SH-SY5Y (cell line): ENCODE data around the gene CLUH.

ENCODE experiments used
- GATA2 ChIP-seq: IDR thresholded peaks from 2 replicates; pipeline ENCODE4 v1.6.1; 2011; ENCODE audit warnings: mild to moderate bottlenecking, low read depth, low read length
- GATA3 ChIP-seq: IDR thresholded peaks from 2 replicates; pipeline ENCODE4 v1.6.1; 2011; ENCODE audit warnings: low read depth, mild to moderate bottlenecking, low read length, moderate library complexity

GRCh38 chr17:2683912-2684311 lies 27.7 kb downstream of the CLUH start:
- TF ChIP-seq GATA3: no peak
- TF ChIP-seq GATA2: no peak
